Omental fat pad (tissue), 4 donors: ENCODE results near the gene DGCR8. TPM values are rescaled to one million over a fixed set of nuclear protein-coding genes. Genes with fewer than 3 reads are reported as not detected.

Experiments
- ATAC-seq: fragments of 150-250 bp; one replicate; pipeline ENCODE4 v1.9.1; 2016; ENCODE audit warnings: mild to moderate bottlenecking, moderate library complexity; ENCODE audit not compliant: low FRiP score
- DNase-seq: peaks from one replicate; pipeline ENCODE4 v3.0.0-alpha.2; 2019; ENCODE audit warnings: low spot score
- CTCF ChIP-seq, 3 donors: fragments of 450-650 bp; IDR thresholded peaks; one replicate each; pipeline ENCODE4 v1.5.1; 2016 to 2017; ENCODE audit warnings: antibody characterized with exemption in 3 of 3, mild to moderate bottlenecking in 3 of 3, moderate library complexity in 2 of 3
- total RNA-seq, 4 donors: library from RNA; depleted of rRNA; stranded (reverse); fragments of >200 nt; gene quantifications; one replicate each; pipeline ENCODE4 v1.1.0, GENCODE V29; 2016

Gene DGCR8
- total RNA-seq, 4 donors from 2014 or later, result 16.9 to 33.5 (median 24.1) TPM

DNA sequence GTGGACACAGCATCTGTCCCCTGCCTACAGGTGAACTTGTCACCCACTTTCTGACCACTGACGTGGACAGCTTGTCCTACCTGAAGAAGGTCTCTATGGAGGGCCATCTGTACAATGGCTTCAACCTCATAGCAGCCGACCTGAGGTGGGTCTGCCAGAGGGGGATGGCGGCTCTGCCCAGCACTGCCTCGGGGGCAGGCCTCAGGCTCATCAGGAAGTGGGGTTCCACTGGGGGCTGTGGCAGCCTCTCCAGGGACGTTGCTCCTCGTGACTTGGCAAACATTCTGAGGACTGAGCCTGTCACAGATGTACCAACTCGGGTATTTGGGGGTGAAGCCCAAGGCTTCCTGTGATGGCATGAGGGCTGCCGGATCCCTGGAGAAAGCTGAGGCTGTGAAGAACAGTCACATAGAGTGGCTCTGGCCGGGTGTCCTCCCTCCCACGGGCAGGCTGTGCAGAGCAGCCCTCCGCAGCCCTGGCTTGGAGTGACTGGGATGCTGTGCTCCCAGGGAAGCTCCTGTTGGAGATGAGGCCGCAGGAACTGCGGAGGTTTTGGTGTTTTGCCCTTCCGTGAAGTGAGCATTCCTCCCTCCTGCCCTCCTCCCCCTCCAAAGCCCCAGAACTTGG, 26.5 kb upstream of the DGCR8 start:
- ATAC-seq (no peak), DNase-seq (no peak)
- no peak for TF ChIP-seq CTCF (IDR thresholded peaks at IDR 0.05)

- ATAC-seq (no peak), DNase-seq (no peak)
These were observed 26.0 kb upstream of the DGCR8 start for GRCh38 chr22:20054034-20054427.

GRCh38 chr22:20054485-20054884, 25.6 kb upstream of the DGCR8 start:
- no peak for TF ChIP-seq CTCF (IDR thresholded peaks at IDR 0.05)
- ATAC-seq, result no peak
- no peak for DNase-seq

More at GRCh38 chr22:20054034-20054427, 26.0 kb upstream of the DGCR8 start:
- no peak for TF ChIP-seq CTCF (IDR thresholded peaks at IDR 0.05)

GRCh38 chr22:20055144-20055543, 24.9 kb upstream of the DGCR8 start:
- ATAC-seq (no peak), DNase-seq (no peak)
- no peak for TF ChIP-seq CTCF (IDR thresholded peaks at IDR 0.05)

DNA sequence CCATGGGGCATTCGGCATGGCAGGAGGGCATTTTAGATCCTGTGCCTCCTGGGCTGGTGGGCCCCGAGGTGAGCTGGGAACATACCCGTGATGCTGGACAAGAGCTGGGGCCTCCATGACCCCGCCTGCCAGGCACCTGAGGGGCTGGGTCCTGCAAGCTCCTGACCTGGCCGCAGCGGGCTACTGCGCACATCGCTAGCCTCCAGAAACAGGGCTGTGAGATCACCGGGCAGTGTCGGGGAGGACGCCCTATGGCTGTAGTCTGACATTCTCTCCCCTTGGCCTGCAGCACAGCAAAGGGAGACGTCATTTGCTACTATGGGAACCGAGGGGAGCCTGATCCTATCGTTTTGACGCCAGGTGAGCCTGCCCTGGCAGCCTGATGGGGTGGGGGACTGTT, 24.4 kb upstream of the DGCR8 start:
- ATAC-seq (no peak), DNase-seq (no peak)
- TF ChIP-seq CTCF (IDR thresholded peaks at IDR 0.05), result no peak

DNA sequence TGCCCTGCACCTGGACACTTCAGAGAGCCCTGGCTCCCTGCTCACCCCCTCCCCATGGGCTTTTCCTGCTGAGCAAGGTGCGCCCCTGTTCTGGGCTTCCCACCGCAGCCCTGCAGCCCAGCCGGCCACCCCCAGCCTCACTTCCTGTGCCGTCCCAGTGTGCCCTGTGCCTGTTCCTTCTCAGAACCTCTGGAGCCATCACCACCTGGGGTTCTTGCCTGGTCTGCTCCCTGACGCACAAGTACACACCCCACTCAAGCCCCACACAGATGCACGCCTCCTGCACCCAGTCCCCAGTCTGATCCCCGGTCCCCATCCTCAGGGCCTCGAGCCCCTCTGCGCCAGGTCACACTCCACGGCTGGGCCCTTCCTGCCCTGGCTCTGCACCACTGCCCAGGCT, 23.9 kb upstream of the DGCR8 start:
- ATAC-seq, result no peak
- no peak for TF ChIP-seq CTCF (IDR thresholded peaks at IDR 0.05)
- no peak for DNase-seq

- ATAC-seq (no peak), DNase-seq (no peak)
These were observed 23.2 kb upstream of the DGCR8 start for GRCh38 chr22:20056696-20057386.

More at GRCh38 chr22:20056696-20057386, 23.2 kb upstream of the DGCR8 start:
- TF ChIP-seq CTCF (IDR thresholded peaks at IDR 0.05), result no peak
